Trophoblast cell (in vitro differentiated cells and primary cell): ENCODE results near the gene ZNF587.
"Not testable (repeated sequence)": the region's sequence is repeated elsewhere in the genome, so short reads cannot be mapped to it uniquely, and the experiment has no call there.

ENCODE experiments used
- DNase-seq, 2 donors: peaks; one replicate each; pipeline ENCODE4 v3.0.0-alpha.2; 2016
- H2AFZ ChIP-seq: 2 replicates; pipeline ENCODE4 v1.6.1; 2013; ENCODE audit warnings: low read length, moderate library complexity, mild to moderate bottlenecking; ENCODE audit not compliant: insufficient read depth, poor library complexity
- H2AK5ac ChIP-seq: 2 replicates; pipeline ENCODE4 v1.6.1; 2013; ENCODE audit warnings: mild to moderate bottlenecking, low read length
- H2BK120ac ChIP-seq: 2 replicates; pipeline ENCODE4 v1.6.1; 2013; ENCODE audit warnings: low read length, mild to moderate bottlenecking, moderate library complexity; ENCODE audit not compliant: insufficient read depth, poor library complexity
- H2BK12ac ChIP-seq: 2 replicates; pipeline ENCODE4 v1.6.1; 2013; ENCODE audit warnings: mild to moderate bottlenecking, low read length, moderate library complexity
- H2BK5ac ChIP-seq: 2 replicates; pipeline ENCODE4 v1.6.1; 2013; ENCODE audit warnings: low read length, low read depth, moderate library complexity, mild to moderate bottlenecking; ENCODE audit not compliant: poor library complexity
- H3K14ac ChIP-seq: 2 replicates; pipeline ENCODE4 v1.6.1; 2013; ENCODE audit warnings: mild to moderate bottlenecking, low read length
- H3K18ac ChIP-seq: 2 replicates; pipeline ENCODE4 v1.6.1; 2013; ENCODE audit warnings: mild to moderate bottlenecking, low read length
- H3K23ac ChIP-seq: 2 replicates; pipeline ENCODE4 v1.6.1; 2013; ENCODE audit warnings: low read length
- H3K27ac ChIP-seq: 2 replicates; pipeline ENCODE4 v1.5.1; 2013; ENCODE audit warnings: low read depth, mild to moderate bottlenecking, inconsistent platforms, low read length, moderate library complexity
- H3K27me3 ChIP-seq: 2 replicates; pipeline ENCODE4 v1.6.1; 2013; ENCODE audit warnings: inconsistent platforms, mild to moderate bottlenecking, low read length, moderate library complexity; ENCODE audit not compliant: insufficient read depth
- H3K36me3 ChIP-seq, 2 experiments: 1 replicate in 1 of 2; 2 replicates in 1 of 2; pipeline ENCODE4 v1.6.1; 2013; ENCODE audit warnings: low read length in 2 of 2, mild to moderate bottlenecking in 2 of 2, moderate library complexity in 1 of 2; ENCODE audit not compliant: insufficient read depth in 2 of 2, control insufficient read depth in 1 of 2
- H3K4ac ChIP-seq: 2 replicates; pipeline ENCODE4 v1.6.1; 2013; ENCODE audit warnings: low read depth, mild to moderate bottlenecking, low read length, moderate library complexity
- H3K4me1 ChIP-seq, 2 experiments: 1 replicate in 1 of 2; 2 replicates in 1 of 2; pipeline ENCODE4 v1.6.1; 2013; ENCODE audit warnings: low read length in 2 of 2, mild to moderate bottlenecking in 2 of 2, moderate library complexity in 1 of 2; ENCODE audit not compliant: insufficient read depth in 2 of 2, control insufficient read depth in 1 of 2
- H3K4me2 ChIP-seq: 2 replicates; pipeline ENCODE4 v1.6.1; 2013; ENCODE audit warnings: inconsistent platforms, mild to moderate bottlenecking, low read length, moderate library complexity
- H3K4me3 ChIP-seq: 2 replicates; pipeline ENCODE4 v1.5.1; 2013; ENCODE audit warnings: mild to moderate bottlenecking, low read depth, low read length, inconsistent platforms
- H3K79me1 ChIP-seq: one replicate; pipeline ENCODE4 v1.6.1; 2013; ENCODE audit warnings: low read length
- H3K79me2 ChIP-seq: 2 replicates; pipeline ENCODE4 v1.6.1; 2013; ENCODE audit warnings: low read length, mild to moderate bottlenecking; ENCODE audit not compliant: control insufficient read depth, insufficient read depth, poor library complexity
- H3K9ac ChIP-seq: 2 replicates; pipeline ENCODE4 v1.6.1; 2013; ENCODE audit warnings: mild to moderate bottlenecking, low read length
- H3K9me3 ChIP-seq: 2 replicates; pipeline ENCODE4 v1.6.1; 2013; ENCODE audit warnings: low read depth, mild to moderate bottlenecking, control low read depth, inconsistent platforms, low read length; ENCODE audit not compliant: insufficient read depth
- H4K12ac ChIP-seq: 2 replicates; pipeline ENCODE4 v1.6.1; 2013; ENCODE audit warnings: low read depth, mild to moderate bottlenecking, low read length, moderate library complexity
- H4K8ac ChIP-seq: 2 replicates; pipeline ENCODE4 v1.6.1; 2013; ENCODE audit warnings: low read depth, mild to moderate bottlenecking, low read length, moderate library complexity
- H4K91ac ChIP-seq: one replicate; pipeline ENCODE4 v1.6.1; 2013; ENCODE audit warnings: low read depth, mild to moderate bottlenecking, low read length, moderate library complexity
- WGBS: extraction: QIAGEN DNeasy Blood & Tissue Kit; methylation state at CpG from one replicate; pipeline ENCODE4 v1.1.7; 2013; ENCODE audit warnings: missing lambda C conversion rate; ENCODE audit not compliant: insufficient read length, insufficient coverage; ENCODE audit errors: extremely low coverage; 5-methylcytosine and 5-hydroxymethylcytosine counted together

The ZNF587 gene

GRCh38 chr19:57812975-57813820 is 36.5 kb upstream of the ZNF587 start:
- H3K79me1 ChIP-seq, result peaks cover 16% of the 10 kb centered on the region
- H3K4me2 ChIP-seq, result peak overlapping the region; percentile 75
- H2AFZ ChIP-seq, H3K9ac ChIP-seq, H3K79me2 ChIP-seq, H2BK120ac ChIP-seq, H4K12ac ChIP-seq, H4K91ac ChIP-seq, H3K4me3 ChIP-seq, DNase-seq, H3K27me3 ChIP-seq, H3K27ac ChIP-seq, H2AK5ac ChIP-seq, H4K8ac ChIP-seq, H3K23ac ChIP-seq, H3K9me3 ChIP-seq, H3K14ac ChIP-seq: not testable (repeated sequence)
- H2BK12ac ChIP-seq, result peak overlapping the region; percentile 31
- H3K18ac ChIP-seq, result peak overlapping the region; percentile 40
- no CpG with 5 or more reads among the region's 13 CpGs for WGBS
- peaks cover 28 to 29% of the 10 kb centered on the region in 2 experiments for H3K4me1 ChIP-seq
- H2BK5ac ChIP-seq, result peak overlapping the region; percentile 15
- H3K36me3 ChIP-seq, result peaks cover 17 to 27% of the 10 kb centered on the region in 2 experiments
- peak overlapping the region; percentile 47 for H3K4ac ChIP-seq

DNA sequence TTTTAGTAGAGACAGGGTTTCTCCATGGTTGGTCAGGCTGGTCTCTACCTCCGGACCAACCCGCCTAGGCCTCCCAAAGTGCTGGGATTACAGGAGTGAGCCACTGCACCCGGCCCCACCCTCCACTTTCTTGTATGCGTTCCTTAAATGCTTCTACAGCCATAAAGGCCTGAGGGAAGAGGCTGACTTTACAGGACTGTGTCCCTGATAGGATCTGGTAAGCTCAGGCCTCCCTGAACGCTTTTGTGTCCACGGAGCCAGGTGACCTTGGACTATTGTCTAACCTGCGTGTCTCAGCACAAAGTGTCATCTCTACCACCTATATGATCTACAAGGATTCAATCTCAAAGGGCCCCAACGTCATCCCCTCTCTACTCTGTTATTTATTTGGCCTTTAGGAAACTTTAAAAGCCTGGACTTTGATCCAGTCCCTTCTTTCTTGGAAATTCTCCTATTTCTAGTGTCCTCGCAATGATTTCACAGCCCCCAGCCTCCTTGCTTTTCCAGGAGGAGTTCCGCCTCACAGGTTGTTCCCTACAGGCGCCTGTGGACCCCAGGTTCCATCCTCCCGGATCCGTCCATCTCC is 35.6 kb upstream of the ZNF587 start:
- peaks cover 15 to 22% of the 10 kb centered on the region in 2 experiments for H3K36me3 ChIP-seq
- peak overlapping the region; percentile 47 for H3K4ac ChIP-seq
- H2BK120ac ChIP-seq, result peak overlapping the region; percentile 49
- H3K14ac ChIP-seq, result peak overlapping the region; percentile 85
- H4K12ac ChIP-seq, result peak overlapping the region; percentile 14
- peaks cover 8% of the 10 kb centered on the region for H3K79me2 ChIP-seq
- H2AFZ ChIP-seq, result peak overlapping the region; percentile 50
- no peaks in the 10 kb centered on the region for H3K9me3 ChIP-seq
- peaks cover 28 to 33% of the 10 kb centered on the region in 2 experiments for H3K4me1 ChIP-seq
- no peak overlapping the region for H2BK12ac ChIP-seq
- peak overlapping the region; percentile 65 for H2AK5ac ChIP-seq
- DNase-seq, result peak; percentile 91 to 92
- peak overlapping the region; percentile 68 for H4K91ac ChIP-seq
- H4K8ac ChIP-seq, result peak overlapping the region; percentile 39
- WGBS, result no CpG with 5 or more reads among the region's 13 CpGs
- H3K18ac ChIP-seq, result peak overlapping the region; percentile 29
- peaks cover 17% of the 10 kb centered on the region for H3K79me1 ChIP-seq
- peak overlapping the region; percentile 95 for H3K9ac ChIP-seq
- H3K4me3 ChIP-seq, result peak overlapping the region; percentile 89
- H3K23ac ChIP-seq, result no peak overlapping the region
- H2BK5ac ChIP-seq, result peak overlapping the region; percentile 75
- H3K4me2 ChIP-seq, result peak overlapping the region; percentile 75
- peak overlapping the region; percentile 79 for H3K27ac ChIP-seq
- H3K27me3 ChIP-seq, result no peaks in the 10 kb centered on the region

DNA sequence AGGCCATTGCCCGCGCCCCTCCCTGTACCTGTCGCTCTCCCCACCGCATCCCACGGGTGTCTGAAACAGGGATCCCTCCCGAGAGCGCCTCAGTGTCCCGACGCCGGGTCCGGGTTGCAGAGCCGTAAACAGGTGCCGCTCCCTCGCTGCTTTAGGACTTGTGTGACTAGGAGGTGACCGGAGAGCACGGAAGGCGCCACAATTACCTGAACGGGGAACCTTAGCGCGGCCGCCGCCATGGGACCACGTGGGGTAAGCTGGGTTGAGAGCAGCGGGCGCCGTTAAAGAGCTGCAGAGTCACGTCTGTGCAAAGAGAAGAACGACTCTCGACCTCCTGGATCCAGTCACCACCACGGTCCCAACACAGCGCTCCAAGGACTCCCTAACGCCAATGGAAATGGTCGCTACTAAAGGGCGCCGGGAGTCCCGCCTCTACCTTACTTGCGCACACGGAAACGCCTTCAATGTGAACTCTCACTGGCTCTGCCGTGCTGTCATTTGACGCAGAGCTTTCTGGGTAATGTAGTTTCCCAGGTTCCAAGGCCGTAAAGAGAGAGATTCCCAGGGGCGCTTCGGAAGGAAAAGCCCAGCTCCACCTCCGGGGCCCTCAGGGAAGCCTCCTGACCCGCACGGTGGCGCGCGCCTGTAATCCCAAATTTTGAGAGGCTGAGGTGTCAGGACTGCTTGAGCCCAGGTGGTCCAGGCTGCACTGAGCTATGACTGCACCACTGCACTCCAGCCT is 35.0 kb upstream of the ZNF587 start, which contains the start of gene ZNF552:
Gene ZNF552, minus strand, starts transcription at position 409 of the 742 bp plus-strand sequence. Its CDS starts 170 bp downstream, at position 239.
- H2AK5ac ChIP-seq, result peak within 1 kb of the TSS; percentile 65
- H3K27me3 ChIP-seq, result no peaks in the 10 kb centered on the region
- peak within 1 kb of the TSS; percentile 81 for H4K8ac ChIP-seq
- no CpG with 5 or more reads among the region's 50 CpGs for WGBS
- peak within 1 kb of the TSS; percentile 89 for H3K4me3 ChIP-seq
- peak within 1 kb of the TSS; percentile 75 for H3K4me2 ChIP-seq
- peaks cover 27 to 32% of the 10 kb centered on the region in 2 experiments for H3K4me1 ChIP-seq
- peak within 1 kb of the TSS; percentile 87 for H3K18ac ChIP-seq
- peak within 1 kb of the TSS; percentile 85 for H2BK12ac ChIP-seq
- DNase-seq, result peak; percentile 95
- no peaks in the 10 kb centered on the region for H3K9me3 ChIP-seq
- H3K4ac ChIP-seq, result peak within 1 kb of the TSS; percentile 77
- peak within 1 kb of the TSS; percentile 90 for H4K12ac ChIP-seq
- H3K23ac ChIP-seq, result no peak within 1 kb of the TSS
- H2AFZ ChIP-seq, result peak within 1 kb of the TSS; percentile 56
- H3K9ac ChIP-seq, result peak within 1 kb of the TSS; percentile 95
- peak within 1 kb of the TSS; percentile 89 for H3K14ac ChIP-seq
- H3K79me1 ChIP-seq, result peaks cover 22% of the 10 kb centered on the region
- H3K36me3 ChIP-seq, result peaks cover 14 to 18% of the 10 kb centered on the region in 2 experiments
- H3K79me2 ChIP-seq, result peaks cover 10% of the 10 kb centered on the region
- peak within 1 kb of the TSS; percentile 95 for H2BK5ac ChIP-seq
- peak within 1 kb of the TSS; percentile 94 for H3K27ac ChIP-seq
- H4K91ac ChIP-seq, result peak within 1 kb of the TSS; percentile 95
- peak within 1 kb of the TSS; percentile 93 for H2BK120ac ChIP-seq
